K562 (cell line): ENCODE measurements around the gene GABRB1. TPM values are rescaled to one million over a fixed set of nuclear protein-coding genes. Genes with fewer than 3 reads are reported as not detected.

Experiments
- ATAC-seq: fragments of 200-7000 bp; cut with Tn5 transposase; 3 replicates; pipeline ENCODE4 v1.9.1; 2020; ENCODE audit warnings: moderate library complexity
- BruUV-seq: library from RNA; stranded (reverse); fragments of 400-500 nt; replicated peaks from 2 replicates; lab custom pipeline; 2021; lab: Mats Ljungman, UMichigan
- CTCF ChIA-PET: fragments of 300-600 bp; formaldehyde crosslinking; extraction: SDS; loops from one replicate; lab custom pipeline; 2021; ENCODE audit warnings: low intra/inter-chr PET ratio; lab: Yijun Ruan, JAX
- POLR2A ChIA-PET: fragments of 300-600, 350-650 bp; sonication (Branson Sonifier 250); formaldehyde crosslinking; extraction: SDS; loops from one replicate; lab custom pipeline; 2021; ENCODE audit warnings: antibody characterized with exemption, inconsistent platforms; lab: Yijun Ruan, JAX
- DNase-seq, 4 experiments: peaks; one replicate each; pipeline versions ENCODE4 v3.0.0 to v3.0.0-alpha.2; 2011 to 2018; ENCODE audit warnings: low spot score in 3 of 4, mixed read lengths in 3 of 4; ENCODE audit errors: extremely low read depth in 1 of 4
- FAIRE-seq: peaks from 2 replicates; lab custom pipeline; 2011; peaks lifted over from hg19 to GRCh38; lab: Jason Lieb, UNC
- H2AFZ ChIP-seq: 2 replicates; pipeline ENCODE4 v1.6.0; 2011; ENCODE audit warnings: low read depth, low read length, control low read depth, inconsistent platforms
- H3K27ac ChIP-seq: fragments of 200-600 bp; 3 replicates; pipeline ENCODE4 v1.8.0; 2011; ENCODE audit warnings: low read depth, mild to moderate bottlenecking, control low read depth, inconsistent platforms, low read length, moderate library complexity, mixed read lengths; ENCODE audit errors: extremely low read depth
- H3K27me3 ChIP-seq, 2 experiments: fragments of 300-600 bp in 1 of 2; 2 replicates in 1 of 2; 3 replicates in 1 of 2; pipeline versions ENCODE4 v1.6.0 to v1.8.0; 2011; ENCODE audit warnings: inconsistent platforms in 2 of 2, low read length in 2 of 2, mild to moderate bottlenecking in 1 of 2, mixed read lengths in 1 of 2, moderate library complexity in 1 of 2; ENCODE audit not compliant: control insufficient read depth in 2 of 2, insufficient read depth in 2 of 2
- H3K36me3 ChIP-seq: fragments of 300-600 bp; 3 replicates; pipeline ENCODE4 v1.8.0; 2011; ENCODE audit warnings: mild to moderate bottlenecking, low read length, inconsistent platforms; ENCODE audit not compliant: control insufficient read depth, insufficient read depth
- H3K4me1 ChIP-seq, 2 experiments: fragments of 200-600 bp in 1 of 2; replicated peaks in 1 of 2; 2 replicates in 1 of 2; 3 replicates in 1 of 2; pipeline versions ENCODE4 v1.5.1 to v1.8.0; 2011; ENCODE audit warnings: inconsistent platforms in 2 of 2, low read length in 2 of 2, mild to moderate bottlenecking in 1 of 2, mixed read lengths in 1 of 2, moderate library complexity in 1 of 2; ENCODE audit not compliant: control insufficient read depth in 2 of 2, insufficient read depth in 2 of 2
- H3K4me2 ChIP-seq: 2 replicates; pipeline ENCODE4 v1.6.1; 2011; ENCODE audit warnings: low read length, control low read depth, inconsistent platforms, mixed read lengths; ENCODE audit not compliant: insufficient read depth
- H3K4me3 ChIP-seq: fragments of 200-600 bp; sonication (generic), shearing (Covaris generic); 2 replicates; pipeline ENCODE4 v1.5.1; 2016; ENCODE audit warnings: control low read depth, inconsistent platforms
- H3K79me2 ChIP-seq: fragments of 200-600 bp; 3 replicates; pipeline ENCODE4 v1.8.0; 2011; ENCODE audit warnings: low read length, inconsistent platforms; ENCODE audit not compliant: control insufficient read depth, insufficient read depth
- H3K9ac ChIP-seq, 2 experiments: 2 replicates each; pipeline versions ENCODE4 v1.6.0 to v1.6.1; 2011; ENCODE audit warnings: low read depth in 2 of 2, low read length in 2 of 2, control low read depth in 1 of 2, inconsistent platforms in 1 of 2, mild to moderate bottlenecking in 1 of 2, mixed read lengths in 1 of 2; ENCODE audit not compliant: insufficient read depth in 1 of 2
- H3K9me1 ChIP-seq: one replicate; pipeline ENCODE4 v1.6.0; 2011; ENCODE audit warnings: inconsistent platforms, mild to moderate bottlenecking, low read length, moderate library complexity; ENCODE audit not compliant: control insufficient read depth, insufficient read depth
- H3K9me3 ChIP-seq: replicated peaks from 2 replicates; pipeline ENCODE4 v1.5.1; 2011; ENCODE audit warnings: low read depth, low read length, inconsistent platforms; ENCODE audit not compliant: control insufficient read depth, insufficient read depth
- H4K20me1 ChIP-seq: replicated peaks from 2 replicates; pipeline ENCODE4 v1.6.1; 2011; ENCODE audit warnings: low read length, inconsistent platforms, mixed read lengths; ENCODE audit not compliant: control insufficient read depth, insufficient read depth
- CBFA2T2 ChIP-seq: fragments of 450-650 bp; conservative IDR thresholded peaks from 2 replicates; pipeline ENCODE4 v1.6.1; 2017; ENCODE audit warnings: mild to moderate bottlenecking
- CBFA2T3 ChIP-seq: fragments of 450-650 bp; IDR thresholded peaks from 2 replicates; pipeline ENCODE4 v1.6.1; 2017
- DNMT1 ChIP-seq: fragments of 450-650 bp; IDR thresholded peaks from 2 replicates; pipeline ENCODE4 v1.6.1; 2016; ENCODE audit warnings: antibody characterized with exemption, mild to moderate bottlenecking
- KDM4B ChIP-seq, 2 experiments: fragments of 450-650 bp in 1 of 2; sonication (generic) in 1 of 2; IDR thresholded peaks; 2 replicates each; pipeline ENCODE4 v1.6.1; 2016 to 2017; ENCODE audit warnings: borderline replicate concordance in 2 of 2, antibody characterized with exemption in 1 of 2, low read depth in 1 of 2, mild to moderate bottlenecking in 1 of 2
- MAFF ChIP-seq: IDR thresholded peaks from 2 replicates; pipeline ENCODE4 v1.6.1; 2012; ENCODE audit warnings: low read length, improper control_type of control experiment
- NCOA4 ChIP-seq: fragments of 450-650 bp; IDR thresholded peaks from 2 replicates; pipeline ENCODE4 v1.6.1; 2018; ENCODE audit warnings: mild to moderate bottlenecking; ENCODE audit not compliant: partially characterized antibody
- PRMT5 ChIP-seq: sonication (generic); formaldehyde crosslinking; IDR thresholded peaks from 2 replicates; pipeline ENCODE4 v1.5.0; 2020; ENCODE audit warnings: missing genetic modification reagents
- RBM15 ChIP-seq: fragments of 200-400 bp; formaldehyde crosslinking; IDR thresholded peaks from 2 replicates; pipeline ENCODE4 v1.6.1; 2018; ENCODE audit warnings: mild to moderate bottlenecking, low read length, moderate library complexity; ENCODE audit not compliant: insufficient read depth
- RFX7 ChIP-seq: fragments of 250-450 bp; sonication (Bioruptor Pico); IDR thresholded peaks from 2 replicates; pipeline ENCODE4 v1.5.1; 2021; ENCODE audit warnings: mild to moderate bottlenecking
- SETDB1 ChIP-seq: IDR thresholded peaks from one replicate; pipeline ENCODE4 v1.6.1; 2012; ENCODE audit warnings: low read length, control low read depth, inconsistent platforms
- SIN3A ChIP-seq, 2 experiments: fragments of 150-350 bp in 1 of 2; IDR thresholded peaks; 2 replicates each; pipeline ENCODE4 v1.6.1; 2011 to 2016; ENCODE audit warnings: borderline replicate concordance in 2 of 2, low read depth in 2 of 2, low read length in 2 of 2, mild to moderate bottlenecking in 2 of 2, moderate library complexity in 2 of 2; ENCODE audit not compliant: control insufficient read depth in 1 of 2
- XRCC5 ChIP-seq: fragments of 200-400 bp; formaldehyde crosslinking; IDR thresholded peaks from 2 replicates; pipeline ENCODE4 v1.6.1; 2017; ENCODE audit warnings: low read depth, mild to moderate bottlenecking, low read length
- ZFP1 ChIP-seq: fragments of 450-650 bp; formaldehyde crosslinking; IDR thresholded peaks from 2 replicates; pipeline ENCODE4 v1.4.0; 2020; ENCODE audit warnings: mild to moderate bottlenecking, mixed read lengths
- ZNF23 ChIP-seq: fragments of 250-450 bp; sonication (Bioruptor Pico); IDR thresholded peaks from 2 replicates; pipeline ENCODE4 v1.4.0; 2020; ENCODE audit warnings: mild to moderate bottlenecking
- ZNF551 ChIP-seq: fragments of 250-450 bp; sonication (Bioruptor Pico); IDR thresholded peaks from 2 replicates; pipeline ENCODE4 v1.5.0; 2021; ENCODE audit warnings: mild to moderate bottlenecking, moderate library complexity
- ZNF668 ChIP-seq: fragments of 250-450 bp; sonication (Bioruptor Pico); IDR thresholded peaks from 2 replicates; pipeline ENCODE4 v1.8.0; 2022; ENCODE audit warnings: mild to moderate bottlenecking, inconsistent platforms
- ZNF707 ChIP-seq: fragments of 250-450 bp; sonication (Bioruptor Pico); conservative IDR thresholded peaks from 2 replicates; pipeline ENCODE4 v1.8.0; 2022; ENCODE audit warnings: inconsistent platforms, mild to moderate bottlenecking, moderate library complexity
- WGBS: fragments of 100-300 bp; shearing (Covaris generic); methylation state at CpG from one replicate; pipeline ENCODE4 v1.1.6; 2016; ENCODE audit warnings: low coverage, mixed read lengths; ENCODE audit not compliant: insufficient coverage; ENCODE audit errors: missing lambda C conversion rate; 5-methylcytosine and 5-hydroxymethylcytosine counted together
- in situ Hi-C: fragments of 300-500 bp; cut with MboI; formaldehyde crosslinking; loops from 4 replicates; pipeline ENCODE4 v1.15.0; 2018; ENCODE audit warnings: inconsistent platforms, mixed read lengths
- intact Hi-C: fragments of 100-400 bp; cut with micrococcal nuclease; formaldehyde crosslinking; loops from 2 replicates; pipeline ENCODE4 v1.14.2; 2022
- polyA plus RNA-seq, 8 experiments: library from polyadenylated mRNA; depleted of rRNA in 4 of 8; stranded (reverse) in 5 of 8; unstranded in 3 of 8; fragments of >200 nt; fragmentation: Nextera tagmentation in 2 of 8; fragmentation: Illumina TruSeq in 1 of 8; extraction: Ambion mirVana in 2 of 8; extraction: Trizol in 1 of 8; gene quantifications; 2 replicates each; pipeline versions ENCODE4 v1.2.1 to v1.2.3, GENCODE V29; 2011 to 2014; ENCODE audit warnings: inconsistent platforms in 1 of 8, missing spikeins in 1 of 8
- total RNA-seq, 7 experiments: library from RNA; depleted of rRNA in 6 of 7; stranded (reverse); fragments of >200 nt in 6 of 7; fragmentation: Illumina TruSeq in 2 of 7; extraction: Trizol in 2 of 7; gene quantifications; 2 replicates each; pipeline versions ENCODE4 v1.2.1 to v1.2.3, GENCODE V29; 2011 to 2021; ENCODE audit warnings: low replicate concordance in 1 of 7
- TF ChIP-seq, protein P1 (sequence below): fragments of 450-650 bp; formaldehyde crosslinking; IDR thresholded peaks from 2 replicates; pipeline ENCODE4 v1.4.0; 2022; ENCODE audit warnings: mild to moderate bottlenecking, moderate library complexity
- TF ChIP-seq, protein P2 (sequence below): fragments of 450-650 bp; IDR thresholded peaks from 2 replicates; pipeline ENCODE4 v1.6.1; 2016; ENCODE audit warnings: mild to moderate bottlenecking

GABRB1 gene
- total and polyA plus RNA-seq, 9 of the 15 experiments (the other 6 are each of a cell fraction or from before 2014, with no cell fraction given) = not detected

DNA sequence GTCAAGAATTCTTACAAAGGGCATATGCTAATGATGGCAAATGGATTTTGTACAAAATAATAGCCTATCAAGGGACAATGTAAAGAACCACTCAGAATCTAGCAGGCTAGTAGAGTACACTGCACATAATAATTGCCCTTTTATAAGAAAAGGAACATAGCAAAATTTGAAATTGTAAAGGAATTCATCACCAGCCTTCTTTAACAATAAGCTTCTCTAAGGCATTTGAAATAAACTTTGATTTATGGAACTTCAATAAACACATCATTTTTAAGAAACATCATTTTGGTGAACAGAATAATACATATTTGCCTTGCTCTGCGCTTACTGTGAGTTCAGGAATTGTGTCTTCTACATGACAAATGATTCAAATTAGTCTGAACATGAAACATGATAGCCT is 444.0 kb downstream of the GABRB1 start:
- BruUV-seq = no TSS peak
- TF ChIP-seq, protein P1, sequence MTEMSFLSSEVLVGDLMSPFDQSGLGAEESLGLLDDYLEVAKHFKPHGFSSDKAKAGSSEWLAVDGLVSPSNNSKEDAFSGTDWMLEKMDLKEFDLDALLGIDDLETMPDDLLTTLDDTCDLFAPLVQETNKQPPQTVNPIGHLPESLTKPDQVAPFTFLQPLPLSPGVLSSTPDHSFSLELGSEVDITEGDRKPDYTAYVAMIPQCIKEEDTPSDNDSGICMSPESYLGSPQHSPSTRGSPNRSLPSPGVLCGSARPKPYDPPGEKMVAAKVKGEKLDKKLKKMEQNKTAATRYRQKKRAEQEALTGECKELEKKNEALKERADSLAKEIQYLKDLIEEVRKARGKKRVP (CRISPR knock-in tag) = no peak
- no peak for TF ChIP-seq KDM4B (IDR thresholded peaks at IDR 0.05; ENCODE audit: borderline replicate concordance in 2 of 2, low read depth in 1 of 2)
- TF ChIP-seq ZNF668 (CRISPR knock-in tag) = no peak
- no peak for TF ChIP-seq SIN3A (IDR thresholded peaks at IDR 0.05; ENCODE audit: borderline replicate concordance in 2 of 2, control insufficient read depth in 1 of 2, low read depth in 2 of 2, low read length in 2 of 2)
- TF ChIP-seq, protein P2, sequence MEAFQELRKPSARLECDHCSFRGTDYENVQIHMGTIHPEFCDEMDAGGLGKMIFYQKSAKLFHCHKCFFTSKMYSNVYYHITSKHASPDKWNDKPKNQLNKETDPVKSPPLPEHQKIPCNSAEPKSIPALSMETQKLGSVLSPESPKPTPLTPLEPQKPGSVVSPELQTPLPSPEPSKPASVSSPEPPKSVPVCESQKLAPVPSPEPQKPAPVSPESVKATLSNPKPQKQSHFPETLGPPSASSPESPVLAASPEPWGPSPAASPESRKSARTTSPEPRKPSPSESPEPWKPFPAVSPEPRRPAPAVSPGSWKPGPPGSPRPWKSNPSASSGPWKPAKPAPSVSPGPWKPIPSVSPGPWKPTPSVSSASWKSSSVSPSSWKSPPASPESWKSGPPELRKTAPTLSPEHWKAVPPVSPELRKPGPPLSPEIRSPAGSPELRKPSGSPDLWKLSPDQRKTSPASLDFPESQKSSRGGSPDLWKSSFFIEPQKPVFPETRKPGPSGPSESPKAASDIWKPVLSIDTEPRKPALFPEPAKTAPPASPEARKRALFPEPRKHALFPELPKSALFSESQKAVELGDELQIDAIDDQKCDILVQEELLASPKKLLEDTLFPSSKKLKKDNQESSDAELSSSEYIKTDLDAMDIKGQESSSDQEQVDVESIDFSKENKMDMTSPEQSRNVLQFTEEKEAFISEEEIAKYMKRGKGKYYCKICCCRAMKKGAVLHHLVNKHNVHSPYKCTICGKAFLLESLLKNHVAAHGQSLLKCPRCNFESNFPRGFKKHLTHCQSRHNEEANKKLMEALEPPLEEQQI = no peak
- TF ChIP-seq MAFF = no peak
- TF ChIP-seq ZFP1 = no peak
- no peak for TF ChIP-seq NCOA4
- TF ChIP-seq ZNF707 = no peak
- TF ChIP-seq PRMT5 = no peak
- TF ChIP-seq CBFA2T3 = no peak
- TF ChIP-seq XRCC5 = no peak
- TF ChIP-seq CBFA2T2 = no peak
- TF ChIP-seq SETDB1 = no peak
- no peak for TF ChIP-seq RBM15
- no peak for TF ChIP-seq ZNF23 (CRISPR knock-in tag)
- TF ChIP-seq DNMT1 = no peak
- no peak for TF ChIP-seq RFX7 (CRISPR knock-in tag)
- no peak for TF ChIP-seq ZNF551 (CRISPR knock-in tag)
- in situ Hi-C loops = no loop called here
- no peak overlapping the region for H3K9ac ChIP-seq
- ATAC-seq (no peak), DNase-seq (no peak), FAIRE-seq (no peak)
- intact Hi-C loops = no loop called here
- no peak overlapping the region for H3K4me2 ChIP-seq
- no peaks in the 10 kb centered on the region for H4K20me1 ChIP-seq
- no peaks in the 10 kb centered on the region for H3K36me3 ChIP-seq
- H3K79me2 ChIP-seq = no peaks in the 10 kb centered on the region
- H3K4me1 ChIP-seq = no peaks in the 10 kb centered on the region
- H3K9me1 ChIP-seq = no peaks in the 10 kb centered on the region
- no peak overlapping the region for H3K27ac ChIP-seq
- WGBS = 0% methylated on average over 1 of the region's 1 CpG
- H3K9me3 ChIP-seq = no peaks in the 10 kb centered on the region
- no peak overlapping the region for H2AFZ ChIP-seq
- CTCF ChIA-PET = no interaction called here
- H3K4me3 ChIP-seq = no peak overlapping the region
- POLR2A ChIA-PET = no interaction called here
- peaks cover 5 to 16% of the 10 kb centered on the region in 2 experiments; a peak in 4 of 5 replicates for H3K27me3 ChIP-seq
